IPS DF 4.7 (cell line): ENCODE data around the gene ZNF280C.

ENCODE experiments used
- DNase-seq: peaks from one replicate; pipeline ENCODE4 v3.0.0-alpha.2; 2013; ENCODE audit warnings: low spot score; ENCODE audit errors: extremely low read depth

ZNF280C gene

GRCh38 chrX:130176942-130177341 is 91.8 kb downstream of the ZNF280C start:
- DNase-seq, result no peak

- DNase-seq, result no peak
Measured at GRCh38 chrX:130176354-130176776, 92.3 kb downstream of the ZNF280C start.

- no peak for DNase-seq
Measured at GRCh38 chrX:130174937-130175336, 93.8 kb downstream of the ZNF280C start.

GRCh38 chrX:130174045-130174704 is 94.5 kb downstream of the ZNF280C start:
- DNase-seq, result no peak

- no peak for DNase-seq
Measured at GRCh38 chrX:130173190-130173895, 95.4 kb downstream of the ZNF280C start.

GRCh38 chrX:130172127-130172845 is 96.4 kb downstream of the ZNF280C start:
- no peak for DNase-seq

- DNase-seq, result no peak
Measured at GRCh38 chrX:130171446-130172126, 97.1 kb downstream of the ZNF280C start, which contains the start of gene RAB33A. Gene RAB33A (plus strand): TSS chrX:130171962. CDS start chrX:130172063, 101 bp downstream.

- no peak for DNase-seq
Measured at GRCh38 chrX:130170752-130171445, 97.8 kb downstream of the ZNF280C start.

- no peak for DNase-seq
Measured at GRCh38 chrX:130167040-130167439, 101.7 kb downstream of the ZNF280C start.

GRCh38 chrX:130166503-130166777 is 102.3 kb downstream of the ZNF280C start:
- DNase-seq, result no peak

GRCh38 chrX:130165703-130166502 is 102.8 kb downstream of the ZNF280C start, which contains the start of gene AIFM1:
Gene AIFM1 (minus strand): TSS chrX:130165841. CDS start chrX:130165656, 185 bp downstream.
- peak; percentile 56 for DNase-seq

- no peak for DNase-seq
Measured at GRCh38 chrX:130165181-130165702, 103.5 kb downstream of the ZNF280C start.

GRCh38 chrX:130163398-130163797 is 105.3 kb downstream of the ZNF280C start:
- DNase-seq, result no peak

GRCh38 chrX:130162094-130162735 is 106.5 kb downstream of the ZNF280C start:
- DNase-seq, result no peak

- DNase-seq, result no peak
Measured at GRCh38 chrX:130159776-130160175, 108.9 kb downstream of the ZNF280C start.

GRCh38 chrX:130158311-130158710 is 110.4 kb downstream of the ZNF280C start:
- DNase-seq, result no peak

- no peak for DNase-seq
Measured at GRCh38 chrX:130155564-130155963, 113.1 kb downstream of the ZNF280C start.
